Erythroblast (primary cell): ENCODE data around the gene SLC25A27.

Experiments
- GATA1 ChIP-seq: IDR thresholded peaks from 2 replicates; pipeline ENCODE4 v1.6.1; 2011; ENCODE audit warnings: low read depth, mild to moderate bottlenecking, control low read depth, low read length, moderate library complexity
- POLR2A ChIP-seq: IDR thresholded peaks from 2 replicates; pipeline ENCODE4 v1.6.1; 2011; ENCODE audit warnings: mild to moderate bottlenecking, low read length

- no peak for TF ChIP-seq POLR2A
- no peak for TF ChIP-seq GATA1
Observed at GRCh38 chr6:46655803-46656202, 3.0 kb downstream of the SLC25A27 start.
